ENCODE data around the gene ZNF597.

Gene ZNF597

DNA sequence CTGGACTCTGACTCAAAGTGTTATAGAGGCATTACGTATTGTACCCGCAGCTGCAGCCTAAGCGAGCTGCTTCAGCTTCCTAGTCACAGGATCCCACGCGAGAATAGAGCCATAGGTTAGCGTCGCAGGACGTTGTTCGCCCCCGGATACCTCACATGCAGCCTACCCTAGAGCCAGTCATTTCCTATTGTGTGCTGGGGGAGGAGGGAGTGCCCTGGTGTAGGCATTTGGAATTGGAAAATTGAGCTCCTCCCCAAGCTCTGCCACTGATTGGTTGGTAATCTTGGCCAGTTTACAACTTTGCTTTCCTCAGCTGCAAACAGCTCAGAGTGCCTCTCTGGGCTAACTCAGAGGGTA, 706 bp upstream of the ZNF597 start:
- H3K4me1 ChIP-seq (ENCODE audit: control insufficient read depth, insufficient read depth, low read length): no peaks in the 10 kb centered on the region
- peak overlapping the region; percentile 45 for H3K9ac ChIP-seq (ENCODE audit: low read depth, low read length)
- peak overlapping the region; percentile 80 for H3K4me3 ChIP-seq (ENCODE audit: low read depth, low read length)
- H3K27me3 ChIP-seq (ENCODE audit: control insufficient read depth, insufficient read depth, low read length): no peaks in the 10 kb centered on the region
- H3K27ac ChIP-seq (ENCODE audit: low read depth, low read length): peak overlapping the region; percentile 45
- H3K36me3 ChIP-seq (ENCODE audit: control insufficient read depth, insufficient read depth, low read length): peaks cover 11% of the 10 kb centered on the region
- peaks cover 6% of the 10 kb centered on the region; the same call in 1 of the 2 replicates for H3K9me3 ChIP-seq (ENCODE audit: control insufficient read depth, insufficient read depth, low read length)

DNA sequence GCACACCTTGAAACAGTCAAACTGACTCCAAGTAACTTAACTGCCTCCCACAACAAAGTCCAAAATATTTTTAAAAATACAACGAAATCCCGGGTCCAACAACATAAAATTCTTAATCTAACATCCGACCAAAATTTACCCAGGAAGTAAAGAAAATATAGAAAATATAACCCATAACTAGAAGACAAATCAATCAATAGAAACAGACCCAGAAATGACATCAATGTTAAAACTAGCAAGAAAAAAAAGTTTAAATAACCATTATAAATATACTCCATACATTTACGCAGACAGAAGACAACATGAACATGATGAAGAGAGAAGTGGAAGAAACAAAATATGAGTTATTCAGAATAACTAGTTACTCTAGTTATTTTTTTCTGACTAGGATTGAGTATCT, 3.7 kb downstream of the ZNF597 start:
- Histone ChIP-seq H3K36me3 (ENCODE audit: control insufficient read depth, insufficient read depth, low read length) (peaks cover 9% of the 10 kb centered on the region; the same call in 1 of the 2 replicates), H3K9me3 (ENCODE audit: control insufficient read depth, insufficient read depth, low read length) (peaks cover 6% of the 10 kb centered on the region; the same call in 1 of the 2 replicates), H3K27me3 (ENCODE audit: control insufficient read depth, insufficient read depth, low read length) (no peaks in the 10 kb centered on the region), H3K4me1 (ENCODE audit: control insufficient read depth, insufficient read depth, low read length) (no peaks in the 10 kb centered on the region), H3K27ac (ENCODE audit: low read depth, low read length) (no peak overlapping the region), H3K4me3 (ENCODE audit: low read depth, low read length) (no peak overlapping the region), H3K9ac (ENCODE audit: low read depth, low read length) (no peak overlapping the region)

DNA sequence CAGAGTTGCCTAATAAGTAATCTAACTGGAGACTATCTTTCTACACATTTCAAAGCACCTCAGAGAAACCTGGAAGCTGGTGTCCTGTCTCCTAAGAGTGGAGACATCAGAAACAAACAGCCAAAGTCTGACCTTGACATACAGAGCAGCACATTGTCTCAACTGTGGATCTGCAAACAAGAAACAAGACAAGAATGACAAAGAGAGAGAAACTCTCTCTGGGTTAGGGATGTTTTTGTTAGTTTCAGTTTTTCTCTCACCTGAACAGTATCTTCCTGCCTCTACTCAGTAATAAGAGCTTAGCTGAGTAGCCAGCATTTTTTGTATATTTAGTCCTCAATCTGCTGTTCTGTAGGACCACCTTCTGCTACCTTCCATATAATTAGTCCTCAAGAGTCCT, 8.9 kb downstream of the ZNF597 start:
- Histone ChIP-seq H3K9me3 (ENCODE audit: control insufficient read depth, insufficient read depth, low read length) (no peaks in the 10 kb centered on the region), H3K9ac (ENCODE audit: low read depth, low read length) (no peak overlapping the region), H3K4me1 (ENCODE audit: control insufficient read depth, insufficient read depth, low read length) (no peaks in the 10 kb centered on the region), H3K27me3 (ENCODE audit: control insufficient read depth, insufficient read depth, low read length) (no peaks in the 10 kb centered on the region), H3K27ac (ENCODE audit: low read depth, low read length) (no peak overlapping the region), H3K4me3 (ENCODE audit: low read depth, low read length) (no peak overlapping the region), H3K36me3 (ENCODE audit: control insufficient read depth, insufficient read depth, low read length) (0 out of 2 replicates have a peak, but pooled peaks cover 4% of the 10 kb centered on the region)

DNA sequence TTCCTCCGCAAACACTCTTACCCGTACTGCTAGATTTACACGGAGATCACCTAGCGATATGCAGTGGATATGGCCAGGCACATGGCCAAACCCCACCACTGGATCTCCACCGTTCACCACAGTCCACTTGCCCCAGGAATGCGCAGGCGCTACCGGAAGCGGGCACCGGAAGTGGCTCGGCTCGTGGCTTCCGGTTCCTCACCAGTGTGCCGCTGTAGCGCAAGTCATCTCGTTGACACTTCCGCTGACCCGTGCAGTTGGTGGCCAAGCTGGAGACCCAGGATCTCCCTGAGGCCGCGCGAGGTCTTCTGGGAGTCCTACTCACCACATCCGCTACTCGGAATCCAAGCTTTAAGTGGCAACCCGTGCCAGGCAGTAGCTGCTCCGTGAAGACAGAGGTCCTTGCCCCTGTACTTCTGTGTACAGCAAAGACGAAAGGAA, 11.5 kb downstream of the ZNF597 start:
- Histone ChIP-seq H3K4me1 (ENCODE audit: control insufficient read depth, insufficient read depth, low read length) (no peaks in the 10 kb centered on the region), H3K36me3 (ENCODE audit: control insufficient read depth, insufficient read depth, low read length) (0 out of 2 replicates have a peak, but pooled peaks cover 4% of the 10 kb centered on the region), H3K9me3 (ENCODE audit: control insufficient read depth, insufficient read depth, low read length) (no peaks in the 10 kb centered on the region), H3K27me3 (ENCODE audit: control insufficient read depth, insufficient read depth, low read length) (no peaks in the 10 kb centered on the region), H3K27ac (ENCODE audit: low read depth, low read length) (no peak overlapping the region), H3K4me3 (ENCODE audit: low read depth, low read length) (no peak overlapping the region), H3K9ac (ENCODE audit: low read depth, low read length) (no peak overlapping the region)

DNA sequence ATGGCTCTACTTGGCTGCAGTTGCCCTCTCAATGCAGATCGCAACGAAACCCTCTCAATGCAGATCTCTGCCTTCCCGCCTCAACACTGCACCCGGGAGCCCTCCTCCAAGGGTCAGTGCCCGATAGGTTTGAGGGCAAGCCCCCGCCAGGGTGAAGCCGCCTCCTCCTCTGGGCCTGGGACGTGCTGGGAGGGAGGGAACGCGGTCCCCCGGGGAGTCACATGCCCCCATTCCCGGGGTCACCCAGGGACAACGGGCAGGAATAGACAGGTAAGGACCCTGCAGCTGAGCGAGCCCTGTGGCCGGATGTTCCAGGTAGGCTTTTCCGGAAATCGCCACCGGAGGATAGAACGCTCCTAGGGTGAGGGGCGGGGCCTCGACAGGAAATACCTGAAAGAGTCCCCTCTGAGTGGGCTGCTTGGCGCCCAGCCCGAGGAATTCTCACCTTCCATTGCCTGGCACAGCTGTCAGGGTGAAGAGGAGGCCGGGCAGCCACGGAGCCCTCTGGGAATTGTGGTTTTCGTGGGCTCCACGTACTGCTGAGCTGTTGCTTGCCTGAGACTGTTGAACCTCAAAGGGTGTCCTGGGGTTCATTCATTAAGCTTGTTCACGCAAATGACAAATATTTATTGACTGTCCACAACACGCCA, 29.4 kb downstream of the ZNF597 start:
- Histone ChIP-seq H3K4me1 (ENCODE audit: control insufficient read depth, insufficient read depth, low read length) (no peaks in the 10 kb centered on the region), H3K27me3 (ENCODE audit: control insufficient read depth, insufficient read depth, low read length) (no peaks in the 10 kb centered on the region), H3K9ac (ENCODE audit: low read depth, low read length) (no peak overlapping the region), H3K4me3 (ENCODE audit: low read depth, low read length) (peak overlapping the region; percentile 46; the same call in 1 of the 2 replicates), H3K9me3 (ENCODE audit: control insufficient read depth, insufficient read depth, low read length) (peaks cover 42% of the 10 kb centered on the region), H3K36me3 (ENCODE audit: control insufficient read depth, insufficient read depth, low read length) (peaks cover 4% of the 10 kb centered on the region), H3K27ac (ENCODE audit: low read depth, low read length) (no peak overlapping the region)

DNA sequence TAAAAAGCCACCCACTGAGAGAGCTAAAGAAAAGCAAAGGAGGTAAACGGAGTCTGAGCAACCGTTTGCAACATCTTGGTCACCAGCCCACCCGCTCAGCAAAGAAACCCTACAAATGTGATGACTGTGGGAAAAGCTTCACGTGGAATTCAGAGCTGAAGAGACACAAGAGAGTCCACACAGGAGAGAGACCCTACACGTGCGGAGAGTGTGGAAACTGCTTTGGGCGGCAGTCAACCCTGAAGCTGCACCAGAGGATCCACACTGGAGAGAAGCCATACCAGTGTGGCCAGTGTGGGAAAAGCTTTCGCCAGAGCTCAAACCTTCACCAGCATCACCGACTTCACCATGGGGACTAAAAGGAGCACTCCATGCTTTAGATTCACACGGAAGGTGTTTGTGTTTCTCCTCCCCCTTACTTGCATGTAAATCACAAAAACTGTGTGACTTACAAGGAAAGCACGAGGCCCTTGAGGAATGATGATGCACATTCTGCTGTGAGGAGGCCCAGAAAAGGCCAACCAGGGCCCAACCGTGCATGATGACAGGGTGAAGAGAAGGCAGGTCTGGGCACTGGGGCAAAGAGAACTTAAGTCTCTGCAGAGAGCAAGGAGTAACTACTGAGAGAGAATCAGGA, 34.6 kb downstream of the ZNF597 start:
- H3K9me3 ChIP-seq (ENCODE audit: control insufficient read depth, insufficient read depth, low read length): peaks cover 79% of the 10 kb centered on the region
- peak overlapping the region; percentile 30; the same call in 1 of the 2 replicates for H3K4me3 ChIP-seq (ENCODE audit: low read depth, low read length)
- no peaks in the 10 kb centered on the region for H3K27me3 ChIP-seq (ENCODE audit: control insufficient read depth, insufficient read depth, low read length)
- H3K27ac ChIP-seq (ENCODE audit: low read depth, low read length): no peak overlapping the region
- H3K9ac ChIP-seq (ENCODE audit: low read depth, low read length): no peak overlapping the region
- peaks cover 54% of the 10 kb centered on the region for H3K36me3 ChIP-seq (ENCODE audit: control insufficient read depth, insufficient read depth, low read length)
- no peaks in the 10 kb centered on the region for H3K4me1 ChIP-seq (ENCODE audit: control insufficient read depth, insufficient read depth, low read length)

DNA sequence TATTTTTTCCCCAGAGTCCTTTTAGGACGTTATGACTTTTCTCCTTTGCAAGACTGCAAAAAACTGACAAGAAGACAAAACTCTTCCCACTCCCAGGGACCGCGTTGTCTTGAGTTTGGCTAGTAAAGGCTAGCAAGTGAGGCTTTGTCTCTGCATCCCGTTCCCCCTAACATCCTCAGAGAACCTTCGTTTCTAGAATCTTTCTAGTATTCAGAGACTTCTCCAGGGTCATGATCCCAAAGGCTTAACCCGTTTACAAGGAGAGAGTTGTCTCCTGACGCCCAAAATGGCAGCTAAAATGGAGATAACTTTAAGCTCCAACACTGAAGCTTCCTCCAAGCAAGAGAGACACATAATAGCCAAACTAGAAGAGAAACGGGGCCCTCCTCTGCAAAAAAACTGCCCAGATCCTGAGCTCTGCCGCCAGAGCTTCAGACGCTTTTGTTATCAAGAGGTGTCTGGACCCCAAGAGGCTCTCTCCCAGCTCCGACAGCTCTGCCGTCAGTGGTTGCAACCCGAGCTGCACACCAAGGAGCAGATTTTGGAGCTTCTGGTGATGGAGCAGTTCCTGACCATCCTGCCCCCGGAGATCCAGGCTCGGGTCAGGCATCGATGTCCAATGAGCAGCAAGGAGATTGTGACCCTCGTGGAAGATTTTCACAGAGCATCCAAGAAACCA, 41.4 kb downstream of the ZNF597 start:
- H3K4me1 ChIP-seq (ENCODE audit: control insufficient read depth, insufficient read depth, low read length): no peaks in the 10 kb centered on the region

DNA sequence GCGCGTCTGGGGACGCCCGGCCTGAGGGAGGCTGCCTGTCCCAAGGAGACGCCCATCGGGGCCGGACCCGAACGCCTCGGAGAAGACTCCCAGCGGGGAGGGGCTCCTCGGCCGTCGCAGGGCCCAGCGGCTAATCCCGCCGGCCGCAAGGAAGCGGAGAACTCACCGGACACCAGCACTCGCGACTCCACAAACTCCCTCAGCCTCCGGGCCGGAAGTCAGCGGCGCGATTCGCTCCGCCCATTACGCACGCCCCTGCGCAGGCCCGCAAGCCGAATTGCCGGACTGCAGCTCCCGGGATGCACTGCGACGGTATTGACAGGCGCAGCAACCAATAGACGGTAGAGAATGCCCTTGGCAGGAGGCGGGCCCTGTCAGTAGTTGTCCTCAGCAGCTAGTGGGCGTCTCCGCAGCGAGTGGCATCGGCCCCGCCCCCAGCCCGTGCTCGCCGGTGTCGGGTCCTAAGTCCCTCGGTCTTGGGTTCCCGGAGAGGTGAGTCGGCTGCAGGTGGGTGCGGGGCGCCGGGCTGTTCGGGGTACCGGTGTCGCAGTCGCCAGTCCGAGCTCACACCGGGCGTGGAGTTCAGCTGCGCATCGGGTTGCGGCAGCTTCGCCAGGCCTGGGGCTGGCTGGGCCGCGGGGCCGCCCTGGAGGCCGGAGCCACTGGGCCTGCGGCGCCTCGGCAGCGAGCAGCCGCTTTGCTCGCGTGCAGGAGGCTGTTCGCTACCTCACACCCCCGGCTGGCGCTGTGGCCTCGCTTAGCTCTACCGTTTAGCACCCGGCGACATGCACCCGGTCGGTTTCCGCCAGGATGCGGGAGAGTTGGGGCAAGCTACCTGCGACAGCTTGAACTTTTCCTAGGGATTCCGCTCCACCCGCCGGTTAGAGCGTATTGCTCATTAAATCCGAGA, 42.3 kb downstream of the ZNF597 start, which contains the start of the genes ZNF174 and ZSCAN32:
Gene ZNF174 (plus strand): TSS at position 437 of the 910 bp plus-strand sequence. CDS start 790 bp downstream, outside the sequence.
Gene ZSCAN32 (minus strand): TSS at position 226 of the 910 bp plus-strand sequence. CDS start 3,447 bp downstream, outside the sequence.
- peak within 1 kb of the TSS; percentile 87 for H3K27ac ChIP-seq (ENCODE audit: low read depth, low read length)
- H3K4me3 ChIP-seq (ENCODE audit: low read depth, low read length): peak within 1 kb of the TSS; percentile 98
- no peaks in the 10 kb centered on the region for H3K27me3 ChIP-seq (ENCODE audit: control insufficient read depth, insufficient read depth, low read length)
- peak within 1 kb of the TSS; percentile 75 for H3K9ac ChIP-seq (ENCODE audit: low read depth, low read length)
- H3K9me3 ChIP-seq (ENCODE audit: control insufficient read depth, insufficient read depth, low read length): peaks cover 23% of the 10 kb centered on the region
- H3K4me1 ChIP-seq (ENCODE audit: control insufficient read depth, insufficient read depth, low read length): no peaks in the 10 kb centered on the region
- H3K36me3 ChIP-seq (ENCODE audit: control insufficient read depth, insufficient read depth, low read length): peaks cover 48% of the 10 kb centered on the region

More for the DNA sequence above, 41.4 kb downstream of the ZNF597 start:
- Histone ChIP-seq H3K9ac (ENCODE audit: low read depth, low read length) (peak overlapping the region; percentile 61), H3K27me3 (ENCODE audit: control insufficient read depth, insufficient read depth, low read length) (no peaks in the 10 kb centered on the region), H3K9me3 (ENCODE audit: control insufficient read depth, insufficient read depth, low read length) (peaks cover 31% of the 10 kb centered on the region), H3K36me3 (ENCODE audit: control insufficient read depth, insufficient read depth, low read length) (peaks cover 48% of the 10 kb centered on the region), H3K27ac (ENCODE audit: low read depth, low read length) (peak overlapping the region; percentile 50), H3K4me3 (ENCODE audit: low read depth, low read length) (peak overlapping the region; percentile 98)

DNA sequence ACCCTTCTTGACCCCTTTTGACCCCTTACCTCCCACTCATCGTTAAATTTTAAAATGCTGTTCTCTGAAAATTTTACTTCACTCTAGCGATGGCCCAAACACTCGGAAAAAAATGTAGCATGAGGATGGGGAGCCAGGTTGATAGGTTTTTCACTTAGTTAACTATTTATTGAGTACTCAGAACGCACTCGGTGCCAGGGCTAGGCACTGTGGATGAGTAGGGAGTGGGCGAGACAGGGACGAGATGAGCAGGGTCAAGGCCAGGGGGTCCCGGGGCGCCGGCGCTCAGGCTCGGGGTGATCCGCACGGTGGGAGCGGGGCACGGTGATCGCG, 42.9 kb downstream of the ZNF597 start:
- Histone ChIP-seq H3K9ac (ENCODE audit: low read depth, low read length) (peak overlapping the region; percentile 75), H3K4me1 (ENCODE audit: control insufficient read depth, insufficient read depth, low read length) (no peaks in the 10 kb centered on the region), H3K27ac (ENCODE audit: low read depth, low read length) (peak overlapping the region; percentile 87), H3K9me3 (ENCODE audit: control insufficient read depth, insufficient read depth, low read length) (peaks cover 18% of the 10 kb centered on the region), H3K27me3 (ENCODE audit: control insufficient read depth, insufficient read depth, low read length) (no peaks in the 10 kb centered on the region), H3K4me3 (ENCODE audit: low read depth, low read length) (peak overlapping the region; percentile 98), H3K36me3 (ENCODE audit: control insufficient read depth, insufficient read depth, low read length) (peaks cover 48% of the 10 kb centered on the region)

DNA sequence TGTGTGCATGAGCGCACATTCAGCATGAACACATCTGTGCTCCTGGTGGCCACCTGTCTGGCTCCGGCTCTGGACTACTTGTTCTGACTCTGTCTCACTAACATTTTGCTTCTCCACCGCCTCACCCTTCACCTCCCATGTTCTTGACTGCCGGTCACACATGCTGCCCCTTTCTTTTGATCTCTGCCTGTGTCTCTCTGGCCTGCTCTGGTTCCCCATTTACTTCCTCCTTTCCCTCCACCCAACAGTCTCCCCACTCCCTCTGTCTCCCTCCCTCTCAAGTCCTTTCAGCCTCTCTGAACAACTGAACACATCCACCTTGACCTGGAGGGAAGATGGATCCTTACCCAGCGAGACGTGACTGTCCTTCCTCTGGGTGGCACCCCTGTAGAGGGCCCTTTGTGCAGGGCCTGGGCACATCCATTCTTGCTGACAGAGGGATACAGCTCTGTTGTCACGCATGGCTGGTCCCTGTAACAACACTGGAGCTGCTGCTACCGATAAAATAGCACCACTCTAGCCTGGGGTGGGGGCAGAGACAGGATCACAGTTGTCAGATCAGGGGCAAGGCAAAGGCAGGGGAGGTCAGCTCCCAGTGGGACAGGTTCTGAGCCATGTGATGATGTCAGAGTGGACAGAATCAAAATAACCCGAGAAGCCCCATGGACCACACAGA, 53.5 kb downstream of the ZNF597 start:
- Histone ChIP-seq H3K9me3 (ENCODE audit: control insufficient read depth, insufficient read depth, low read length) (peaks cover 9% of the 10 kb centered on the region; the same call in 1 of the 2 replicates), H3K9ac (ENCODE audit: low read depth, low read length) (no peak overlapping the region), H3K27me3 (ENCODE audit: control insufficient read depth, insufficient read depth, low read length) (no peaks in the 10 kb centered on the region), H3K36me3 (ENCODE audit: control insufficient read depth, insufficient read depth, low read length) (peaks cover 68% of the 10 kb centered on the region), H3K4me3 (ENCODE audit: low read depth, low read length) (no peak overlapping the region), H3K27ac (ENCODE audit: low read depth, low read length) (no peak overlapping the region), H3K4me1 (ENCODE audit: control insufficient read depth, insufficient read depth, low read length) (no peaks in the 10 kb centered on the region)

All from HUES48 (cell line).